BLaER1 (cell line): ENCODE data around the gene FRMPD4.

ENCODE experiments used
- H3K27ac ChIP-seq: shearing (Covaris generic); formaldehyde crosslinking; 2 replicates; pipeline ENCODE4 v1.8.1; 2022
- H3K27me3 ChIP-seq: shearing (Covaris generic); formaldehyde crosslinking; 2 replicates; pipeline ENCODE4 v1.8.1; 2022
- H3K36me3 ChIP-seq: shearing (Covaris generic); formaldehyde crosslinking; 2 replicates; pipeline ENCODE4 v1.8.1; 2022
- H3K4me1 ChIP-seq: shearing (Covaris generic); formaldehyde crosslinking; 2 replicates; pipeline ENCODE4 v1.8.1; 2022
- H3K4me2 ChIP-seq: shearing (Covaris generic); formaldehyde crosslinking; 2 replicates; pipeline ENCODE4 v1.8.1; 2022
- H3K4me3 ChIP-seq: shearing (Covaris generic); formaldehyde crosslinking; 2 replicates; pipeline ENCODE4 v1.8.1; 2022
- H3K9ac ChIP-seq: shearing (Covaris generic); formaldehyde crosslinking; 2 replicates; pipeline ENCODE4 v1.8.1; 2022
- H3K9me3 ChIP-seq: shearing (Covaris generic); formaldehyde crosslinking; 2 replicates; pipeline ENCODE4 v1.8.1; 2022
- H4K20me1 ChIP-seq: shearing (Covaris generic); formaldehyde crosslinking; 2 replicates; pipeline ENCODE4 v1.8.1; 2022
- Cebpa-rat ChIP-seq: shearing (Covaris generic); IDR thresholded peaks from 2 replicates; pipeline ENCODE4 v1.8.1; 2022

FRMPD4 gene

DNA sequence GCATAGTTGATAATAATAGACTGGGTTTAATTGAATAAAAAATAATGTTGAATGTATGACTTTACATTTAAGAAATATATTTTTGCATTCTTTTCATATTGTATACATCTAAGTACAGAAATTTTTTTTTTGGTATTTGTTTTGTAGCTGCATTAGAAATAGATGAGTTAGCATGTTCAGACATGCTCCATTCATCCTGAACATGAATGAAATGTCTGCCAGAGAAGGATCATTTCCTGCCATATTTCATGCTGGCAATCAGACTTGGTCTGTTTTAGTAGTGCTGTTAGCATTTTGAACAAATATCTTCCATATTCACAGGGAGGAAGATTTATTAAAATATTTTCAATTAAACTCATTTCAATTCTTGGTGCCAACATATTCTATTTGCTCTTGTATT, 98.9 kb downstream of the FRMPD4 start:
- H3K4me1 ChIP-seq: no peaks in the 10 kb centered on the region
- H3K9me3 ChIP-seq: no peaks in the 10 kb centered on the region
- no peak overlapping the region for H3K9ac ChIP-seq
- H4K20me1 ChIP-seq: no peaks in the 10 kb centered on the region; the same call in 1 of the 2 replicates
- H3K27me3 ChIP-seq: peaks cover 81% of the 10 kb centered on the region
- no peak for TF ChIP-seq Cebpa-rat
- H3K4me2 ChIP-seq: no peak overlapping the region
- H3K4me3 ChIP-seq: no peak overlapping the region
- H3K27ac ChIP-seq: no peak overlapping the region
- H3K36me3 ChIP-seq: no peaks in the 10 kb centered on the region

- Histone ChIP-seq H3K9me3 (no peaks in the 10 kb centered on the region), H3K36me3 (no peaks in the 10 kb centered on the region), H3K27ac (no peak overlapping the region), H4K20me1 (no peaks in the 10 kb centered on the region; the same call in 1 of the 2 replicates), H3K9ac (no peak overlapping the region), H3K4me1 (no peaks in the 10 kb centered on the region), H3K27me3 (peaks cover 83% of the 10 kb centered on the region), H3K4me2 (no peak overlapping the region), H3K4me3 (no peak overlapping the region)
- no peak for TF ChIP-seq Cebpa-rat
Measured at GRCh38 chrX:12237771-12238170, 99.5 kb downstream of the FRMPD4 start.

- Histone ChIP-seq H3K27me3 (peaks cover 87% of the 10 kb centered on the region), H4K20me1 (no peaks in the 10 kb centered on the region; the same call in 1 of the 2 replicates), H3K4me2 (no peak overlapping the region), H3K9ac (no peak overlapping the region), H3K27ac (no peak overlapping the region), H3K4me3 (no peak overlapping the region), H3K36me3 (no peaks in the 10 kb centered on the region), H3K4me1 (no peaks in the 10 kb centered on the region), H3K9me3 (no peaks in the 10 kb centered on the region)
- no peak for TF ChIP-seq Cebpa-rat
Measured at GRCh38 chrX:12239356-12240082, 101.2 kb downstream of the FRMPD4 start.

- Histone ChIP-seq H4K20me1 (no peaks in the 10 kb centered on the region; the same call in 1 of the 2 replicates), H3K4me1 (no peaks in the 10 kb centered on the region), H3K4me3 (no peak overlapping the region), H3K9me3 (no peaks in the 10 kb centered on the region), H3K27me3 (peaks cover 87% of the 10 kb centered on the region), H3K27ac (no peak overlapping the region), H3K4me2 (no peak overlapping the region), H3K9ac (no peak overlapping the region), H3K36me3 (no peaks in the 10 kb centered on the region)
- no peak for TF ChIP-seq Cebpa-rat
Measured at GRCh38 chrX:12240491-12240890, 102.2 kb downstream of the FRMPD4 start.

DNA sequence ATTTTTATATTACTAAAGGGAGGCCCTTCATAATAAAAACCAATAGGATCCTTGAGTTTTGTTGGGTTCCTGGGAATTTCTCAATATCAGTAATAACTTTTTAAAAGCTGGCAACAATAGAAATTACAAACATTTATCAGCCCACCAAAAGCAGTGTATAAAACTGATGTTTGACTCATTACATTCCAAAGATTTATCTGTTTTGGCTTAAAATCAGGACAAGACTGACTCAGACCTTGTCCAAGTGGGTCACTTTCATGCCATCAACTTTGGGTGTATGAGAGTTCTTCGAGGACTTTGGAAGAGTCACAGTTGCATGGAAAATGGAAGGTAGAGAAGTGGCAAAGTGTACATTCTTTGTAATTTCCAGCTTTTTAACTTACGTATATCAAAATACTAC, 102.8 kb downstream of the FRMPD4 start:
- Histone ChIP-seq H3K9me3 (no peaks in the 10 kb centered on the region), H3K4me2 (no peak overlapping the region), H3K27me3 (peaks cover 86% of the 10 kb centered on the region), H3K36me3 (no peaks in the 10 kb centered on the region), H3K4me3 (no peak overlapping the region), H3K27ac (no peak overlapping the region), H3K9ac (no peak overlapping the region), H3K4me1 (no peaks in the 10 kb centered on the region), H4K20me1 (no peaks in the 10 kb centered on the region; the same call in 1 of the 2 replicates)
- no peak for TF ChIP-seq Cebpa-rat

GRCh38 chrX:12245650-12246645, 107.7 kb downstream of the FRMPD4 start:
- peaks cover 81% of the 10 kb centered on the region for H3K27me3 ChIP-seq
- no peak overlapping the region for H3K27ac ChIP-seq
- H3K4me3 ChIP-seq: no peak overlapping the region
- H3K36me3 ChIP-seq: no peaks in the 10 kb centered on the region
- no peak for TF ChIP-seq Cebpa-rat
- H3K4me2 ChIP-seq: no peak overlapping the region
- no peak overlapping the region for H3K9ac ChIP-seq
- no peaks in the 10 kb centered on the region for H4K20me1 ChIP-seq
- H3K4me1 ChIP-seq: no peaks in the 10 kb centered on the region
- H3K9me3 ChIP-seq: no peaks in the 10 kb centered on the region

GRCh38 chrX:12249997-12250396, 111.7 kb downstream of the FRMPD4 start:
- no peak overlapping the region for H3K4me2 ChIP-seq
- no peaks in the 10 kb centered on the region for H3K4me1 ChIP-seq
- H3K36me3 ChIP-seq: no peaks in the 10 kb centered on the region
- H3K27ac ChIP-seq: no peak overlapping the region
- no peak for TF ChIP-seq Cebpa-rat
- H3K9me3 ChIP-seq: no peaks in the 10 kb centered on the region
- no peaks in the 10 kb centered on the region for H4K20me1 ChIP-seq
- no peak overlapping the region for H3K4me3 ChIP-seq
- H3K9ac ChIP-seq: no peak overlapping the region
- H3K27me3 ChIP-seq: peaks cover 69% of the 10 kb centered on the region

- Histone ChIP-seq H3K9ac (no peak overlapping the region), H3K4me1 (no peaks in the 10 kb centered on the region), H3K27ac (no peak overlapping the region), H3K4me2 (no peak overlapping the region), H3K9me3 (no peaks in the 10 kb centered on the region), H3K4me3 (no peak overlapping the region), H3K27me3 (peaks cover 76% of the 10 kb centered on the region), H4K20me1 (no peaks in the 10 kb centered on the region; the same call in 1 of the 2 replicates), H3K36me3 (no peaks in the 10 kb centered on the region)
- TF ChIP-seq Cebpa-rat: no peak
Measured at GRCh38 chrX:12263211-12263610, 124.9 kb downstream of the FRMPD4 start.

DNA sequence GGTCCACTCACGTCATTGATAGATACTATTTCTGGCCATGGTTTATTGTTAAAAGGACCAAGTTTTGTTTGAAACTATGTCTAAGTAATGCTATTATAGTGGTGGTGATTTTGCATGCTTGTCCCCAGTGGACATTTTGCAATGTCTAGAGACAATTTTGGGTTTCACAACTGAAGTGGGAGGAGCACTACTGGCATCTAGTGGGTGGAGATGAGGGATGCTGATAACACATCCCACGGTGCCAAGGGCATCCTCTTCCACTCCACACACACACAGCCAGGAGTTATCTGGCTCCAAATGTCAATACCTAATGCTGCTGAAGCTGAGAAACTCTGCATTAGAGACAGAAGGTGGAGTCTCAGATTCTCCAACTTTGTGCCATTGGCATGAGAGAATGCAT, 131.2 kb downstream of the FRMPD4 start:
- Histone ChIP-seq H3K27me3 (peaks cover 71% of the 10 kb centered on the region), H4K20me1 (no peaks in the 10 kb centered on the region; the same call in 1 of the 2 replicates), H3K9ac (no peak overlapping the region), H3K4me3 (no peak overlapping the region), H3K36me3 (no peaks in the 10 kb centered on the region), H3K9me3 (no peaks in the 10 kb centered on the region), H3K4me2 (no peak overlapping the region), H3K27ac (no peak overlapping the region), H3K4me1 (no peaks in the 10 kb centered on the region)
- TF ChIP-seq Cebpa-rat: no peak

DNA sequence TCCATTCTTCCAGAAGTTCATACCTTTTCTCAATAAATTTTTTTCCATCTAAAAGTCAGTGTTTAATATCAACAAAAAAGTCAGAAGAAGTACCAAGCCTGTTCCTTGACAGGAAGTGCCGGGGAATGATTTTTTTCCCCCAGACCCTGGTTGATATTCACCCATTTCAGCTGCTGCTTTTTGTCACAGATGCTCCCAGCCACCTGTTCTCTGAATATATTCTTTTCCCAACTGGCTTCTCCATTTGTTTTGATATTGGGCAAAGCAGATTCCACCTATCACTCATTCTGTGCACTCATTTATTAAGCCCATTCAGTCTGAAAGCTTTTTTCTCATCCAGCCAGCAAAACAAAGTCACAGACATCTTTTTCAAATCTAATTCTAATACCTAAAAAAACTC, 139.9 kb downstream of the FRMPD4 start:
- Histone ChIP-seq H3K36me3 (no peaks in the 10 kb centered on the region), H3K9ac (no peak overlapping the region), H4K20me1 (no peaks in the 10 kb centered on the region), H3K27ac (no peak overlapping the region), H3K27me3 (peaks cover 88% of the 10 kb centered on the region), H3K4me3 (no peak overlapping the region), H3K4me2 (no peak overlapping the region), H3K4me1 (no peaks in the 10 kb centered on the region), H3K9me3 (0 out of 2 replicates have a peak, but pooled peaks cover 9% of the 10 kb centered on the region)
- TF ChIP-seq Cebpa-rat: no peak
